Fibroblast of mammary gland (primary cell): ENCODE data around the gene KLHL29.

Source experiments
- DNase-seq: peaks from one replicate; pipeline ENCODE4 v3.0.0-alpha.2; 2010; ENCODE audit warnings: low read depth
- H3K4me3 ChIP-seq: 2 replicates; pipeline ENCODE4 v1.5.1; 2011; ENCODE audit warnings: low read depth, mild to moderate bottlenecking, low read length, moderate library complexity; ENCODE audit not compliant: control insufficient read depth
- TF ChIP-seq, protein P1 (sequence below): conservative IDR thresholded peaks from 2 replicates; pipeline ENCODE4 v1.5.1; 2011; ENCODE audit warnings: low read depth, low read length, inconsistent platforms; ENCODE audit not compliant: control insufficient read depth, insufficient read depth

The KLHL29 gene

GRCh38 chr2:23662941-23663920, 278.3 kb downstream of the KLHL29 start:
- TF ChIP-seq, protein P1, sequence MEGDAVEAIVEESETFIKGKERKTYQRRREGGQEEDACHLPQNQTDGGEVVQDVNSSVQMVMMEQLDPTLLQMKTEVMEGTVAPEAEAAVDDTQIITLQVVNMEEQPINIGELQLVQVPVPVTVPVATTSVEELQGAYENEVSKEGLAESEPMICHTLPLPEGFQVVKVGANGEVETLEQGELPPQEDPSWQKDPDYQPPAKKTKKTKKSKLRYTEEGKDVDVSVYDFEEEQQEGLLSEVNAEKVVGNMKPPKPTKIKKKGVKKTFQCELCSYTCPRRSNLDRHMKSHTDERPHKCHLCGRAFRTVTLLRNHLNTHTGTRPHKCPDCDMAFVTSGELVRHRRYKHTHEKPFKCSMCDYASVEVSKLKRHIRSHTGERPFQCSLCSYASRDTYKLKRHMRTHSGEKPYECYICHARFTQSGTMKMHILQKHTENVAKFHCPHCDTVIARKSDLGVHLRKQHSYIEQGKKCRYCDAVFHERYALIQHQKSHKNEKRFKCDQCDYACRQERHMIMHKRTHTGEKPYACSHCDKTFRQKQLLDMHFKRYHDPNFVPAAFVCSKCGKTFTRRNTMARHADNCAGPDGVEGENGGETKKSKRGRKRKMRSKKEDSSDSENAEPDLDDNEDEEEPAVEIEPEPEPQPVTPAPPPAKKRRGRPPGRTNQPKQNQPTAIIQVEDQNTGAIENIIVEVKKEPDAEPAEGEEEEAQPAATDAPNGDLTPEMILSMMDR: no peak
- H3K4me3 ChIP-seq: peak overlapping the region; percentile 6
- no peak for DNase-seq

- DNase-seq: no peak
- TF ChIP-seq, protein P1: no peak
Observed at GRCh38 chr2:23664066-23664788, 279.2 kb downstream of the KLHL29 start.

GRCh38 chr2:23666241-23666979, 281.4 kb downstream of the KLHL29 start:
- TF ChIP-seq, protein P1: no peak
- no peak for DNase-seq

More at GRCh38 chr2:23664066-23664788, 279.2 kb downstream of the KLHL29 start:
- no peak overlapping the region for H3K4me3 ChIP-seq

GRCh38 chr2:23666980-23667357, 282.0 kb downstream of the KLHL29 start:
- TF ChIP-seq, protein P1: no peak
- no peak overlapping the region for H3K4me3 ChIP-seq
- DNase-seq: no peak

More at GRCh38 chr2:23666241-23666979, 281.4 kb downstream of the KLHL29 start:
- no peak overlapping the region for H3K4me3 ChIP-seq

- no peak overlapping the region for H3K4me3 ChIP-seq
- DNase-seq: no peak
- TF ChIP-seq, protein P1: no peak
Observed at GRCh38 chr2:23668756-23669304, 283.9 kb downstream of the KLHL29 start.
